IMR-90 (cell line): ENCODE measurements around the gene DGKB. TPM values are rescaled to one million over a fixed set of nuclear protein-coding genes. Genes with fewer than 3 reads are reported as not detected.

Experiments used
- ATAC-seq: fragments of 200-7000 bp; cut with Tn5 transposase; 2 replicates; pipeline ENCODE4 v1.9.1; 2020; ENCODE audit warnings: low read depth, mild to moderate bottlenecking, moderate library complexity
- BruUV-seq: library from RNA; stranded (reverse); fragments of 400-500 nt; replicated peaks from 2 replicates; lab custom pipeline; 2021; lab: Mats Ljungman, UMichigan
- CTCF ChIA-PET: fragments of 300-600 bp; formaldehyde crosslinking; extraction: SDS; loops from one replicate; lab custom pipeline; 2021; ENCODE audit warnings: antibody characterized with exemption; lab: Yijun Ruan, JAX
- POLR2A ChIA-PET: fragments of 300-600 bp; sonication (Branson Sonifier 250); formaldehyde crosslinking; loops from one replicate; lab custom pipeline; 2022; ENCODE audit warnings: antibody characterized with exemption; ENCODE audit not compliant: unreplicated experiment; lab: Charles Lee
- DNase-seq: peaks from one replicate; pipeline ENCODE4 v3.0.0; 2013
- H2AFZ ChIP-seq: replicated peaks from 2 replicates; pipeline ENCODE3; 2013; ENCODE audit warnings: low read length, mild to moderate bottlenecking; ENCODE audit not compliant: poor library complexity
- H2AK5ac ChIP-seq: 2 replicates; pipeline ENCODE4 v1.6.1; 2013; ENCODE audit warnings: low read depth, low read length, inconsistent platforms
- H2AK9ac ChIP-seq: replicated peaks from 2 replicates; pipeline ENCODE3; 2013; ENCODE audit warnings: mild to moderate bottlenecking, low read depth, low read length, moderate library complexity; ENCODE audit not compliant: poor library complexity
- H2BK120ac ChIP-seq: 2 replicates; pipeline ENCODE4 v1.6.1; 2013; ENCODE audit warnings: low read depth, low read length, inconsistent platforms
- H2BK15ac ChIP-seq: 3 replicates; pipeline ENCODE4 v1.6.1; 2013; ENCODE audit warnings: low read depth, low read length, inconsistent platforms
- H2BK20ac ChIP-seq: 2 replicates; pipeline ENCODE4 v1.6.1; 2013; ENCODE audit warnings: low read depth, mild to moderate bottlenecking, inconsistent platforms, low read length, moderate library complexity
- H2BK5ac ChIP-seq: 2 replicates; pipeline ENCODE4 v1.6.1; 2013; ENCODE audit warnings: mild to moderate bottlenecking, low read depth, low read length, inconsistent platforms; ENCODE audit not compliant: poor library complexity, severe bottlenecking
- H3K14ac ChIP-seq: replicated peaks from 2 replicates; pipeline ENCODE4 v1.6.1; 2013; ENCODE audit warnings: low read depth, low read length, inconsistent platforms
- H3K18ac ChIP-seq: 2 replicates; pipeline ENCODE4 v1.6.1; 2013; ENCODE audit warnings: low read depth, low read length, control low read depth
- H3K23ac ChIP-seq: 2 replicates; pipeline ENCODE4 v1.6.1; 2013; ENCODE audit warnings: low read depth, low read length, inconsistent platforms
- H3K27ac ChIP-seq: 2 replicates; pipeline ENCODE4 v1.5.1; 2013; ENCODE audit warnings: mild to moderate bottlenecking, control low read depth, low read length; ENCODE audit not compliant: insufficient read depth
- H3K27me3 ChIP-seq: 2 replicates; pipeline ENCODE4 v1.6.1; 2013; ENCODE audit warnings: low read length; ENCODE audit not compliant: control insufficient read depth, insufficient read depth
- H3K36me3 ChIP-seq: 2 replicates; pipeline ENCODE4 v1.6.1; 2013; ENCODE audit warnings: low read length, mixed read lengths; ENCODE audit not compliant: control insufficient read depth, insufficient read depth
- H3K4ac ChIP-seq: 2 replicates; pipeline ENCODE4 v1.6.1; 2013; ENCODE audit warnings: low read depth, low read length, inconsistent platforms
- H3K4me1 ChIP-seq: 2 replicates; pipeline ENCODE4 v1.6.1; 2013; ENCODE audit warnings: low read length, mixed read lengths; ENCODE audit not compliant: control insufficient read depth, insufficient read depth
- H3K4me2 ChIP-seq: 2 replicates; pipeline ENCODE4 v1.6.1; 2013; ENCODE audit warnings: low read depth, mild to moderate bottlenecking, control low read depth, low read length, moderate library complexity
- H3K4me3 ChIP-seq: 2 replicates; pipeline ENCODE4 v1.5.1; 2013; ENCODE audit warnings: low read depth, mild to moderate bottlenecking, control low read depth, low read length, moderate library complexity; ENCODE audit not compliant: insufficient read depth
- H3K56ac ChIP-seq: 2 replicates; pipeline ENCODE4 v1.6.1; 2013; ENCODE audit warnings: low read length, inconsistent platforms; ENCODE audit not compliant: insufficient read depth; ENCODE audit errors: extremely low read depth
- H3K79me1 ChIP-seq, 2 experiments: 2 replicates each; pipeline ENCODE4 v1.6.1; 2013; ENCODE audit warnings: low read length in 2 of 2, inconsistent platforms in 1 of 2, low read depth in 1 of 2
- H3K9ac ChIP-seq: 2 replicates; pipeline ENCODE4 v1.6.1; 2013; ENCODE audit warnings: low read depth, low read length, control low read depth
- H3K9me1 ChIP-seq: 2 replicates; pipeline ENCODE4 v1.6.1; 2013; ENCODE audit warnings: low read length, inconsistent platforms; ENCODE audit not compliant: insufficient read depth
- H3K9me3 ChIP-seq: 2 replicates; pipeline ENCODE4 v1.6.1; 2013; ENCODE audit warnings: low read length; ENCODE audit not compliant: control insufficient read depth, insufficient read depth
- H4K20me1 ChIP-seq: 2 replicates; pipeline ENCODE4 v1.6.1; 2013; ENCODE audit warnings: low read length, inconsistent platforms; ENCODE audit not compliant: insufficient read depth
- H4K5ac ChIP-seq: 2 replicates; pipeline ENCODE4 v1.6.1; 2013; ENCODE audit warnings: mild to moderate bottlenecking, low read depth, low read length, control low read depth
- H4K8ac ChIP-seq, 2 experiments: 2 replicates each; pipeline ENCODE4 v1.6.1; 2013; ENCODE audit warnings: low read depth in 2 of 2, low read length in 2 of 2, control low read depth in 1 of 2, inconsistent platforms in 1 of 2
- H4K91ac ChIP-seq: 2 replicates; pipeline ENCODE4 v1.6.1; 2013; ENCODE audit warnings: low read depth, low read length, inconsistent platforms; ENCODE audit not compliant: insufficient read depth
- CEBPB ChIP-seq: IDR thresholded peaks from 2 replicates; pipeline ENCODE4 v1.6.1; 2012; ENCODE audit warnings: low read depth, low read length, improper control_type of control experiment
- MAFK ChIP-seq: IDR thresholded peaks from 2 replicates; pipeline ENCODE4 v1.6.1; 2012; ENCODE audit warnings: low read depth, low read length, improper control_type of control experiment
- POLR2A ChIP-seq: IDR thresholded peaks from 2 replicates; pipeline ENCODE4 v1.6.1; 2012; ENCODE audit warnings: mild to moderate bottlenecking, low read depth, low read length
- WGBS, 2 experiments: methylation state at CpG; one replicate each; pipeline versions ENCODE4 v1.1.5 to v1.1.7; 2013; ENCODE audit warnings: missing lambda C conversion rate in 2 of 2; ENCODE audit not compliant: insufficient read length in 1 of 2; ENCODE audit errors: extremely low coverage in 2 of 2; 5-methylcytosine and 5-hydroxymethylcytosine counted together
- dilution Hi-C: fragments of 300-500 bp; cut with HindIII; formaldehyde crosslinking; loops from one replicate; pipeline ENCODE4 v1.14.3; 2018; ENCODE audit warnings: low sequenced_read_pairs; ENCODE audit not compliant: unreplicated experiment
- in situ Hi-C: fragments of 300-500 bp; cut with MboI; formaldehyde crosslinking; loops from 3 replicates; pipeline ENCODE4 v1.14.3; 2019; ENCODE audit warnings: low sequenced_read_pairs, inconsistent platforms, mixed read lengths
- intact Hi-C: fragments of 100-400 bp; cut with micrococcal nuclease; formaldehyde crosslinking; loops from 2 replicates; pipeline ENCODE4 v1.10.0; 2022
- polyA plus RNA-seq, 3 experiments: library from polyadenylated mRNA; depleted of rRNA; stranded (reverse); fragments of >200 nt; gene quantifications; 2 replicates each; pipeline ENCODE4 v1.2.3, GENCODE V29; 2012; ENCODE audit warnings: low replicate concordance in 1 of 3
- total RNA-seq: library from RNA; depleted of rRNA; stranded (reverse); fragments of >200 nt; gene quantifications from 2 replicates; pipeline ENCODE4 v1.2.3, GENCODE V29; 2012
- TF ChIP-seq, protein P1 (sequence below): fragments of 150-350 bp; IDR thresholded peaks from 2 replicates; pipeline ENCODE4 v1.6.1; 2017; ENCODE audit warnings: mild to moderate bottlenecking, antibody characterized with exemption, low read length, low read depth

DGKB gene
- total and polyA plus RNA-seq, 2 of the 4 experiments (the other 2 are of a cell fraction) = not detected

DNA sequence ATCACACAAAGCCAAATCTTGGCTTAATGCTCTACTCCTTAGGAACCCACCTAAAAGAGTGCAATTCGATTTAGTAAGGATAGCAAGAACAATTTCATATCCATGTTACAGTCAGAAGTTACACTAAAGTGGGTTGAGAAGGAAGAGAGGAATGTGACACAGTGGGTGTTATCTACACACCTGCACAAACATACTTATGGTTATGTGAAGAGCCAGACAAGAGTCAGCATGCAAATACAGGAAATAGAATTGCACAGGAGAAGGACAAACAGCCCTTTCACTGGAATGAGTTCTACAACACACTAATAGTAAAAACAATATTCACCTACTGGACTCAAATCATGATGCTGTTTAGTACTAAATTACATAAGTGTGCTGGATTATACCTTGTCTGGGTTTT, 262.8 kb downstream of the DGKB start:
- Histone ChIP-seq H4K20me1 (no peaks in the 10 kb centered on the region), H4K5ac (no peak overlapping the region), H3K23ac (no peak overlapping the region), H2BK5ac (no peak overlapping the region), H2AK5ac (no peak overlapping the region), H3K4me1 (no peaks in the 10 kb centered on the region), H2BK120ac (no peak overlapping the region), H3K4me3 (no peak overlapping the region), H3K9me1 (no peaks in the 10 kb centered on the region), H2BK20ac (no peak overlapping the region), H2BK15ac (no peak overlapping the region), H3K56ac (no peak overlapping the region), H3K9me3 (no peaks in the 10 kb centered on the region), H3K4me2 (no peak overlapping the region), H4K8ac (no peak overlapping the region), H2AFZ (no peak overlapping the region), H4K91ac (no peak overlapping the region), H3K18ac (no peak overlapping the region), H2AK9ac (no peak overlapping the region), H3K36me3 (no peaks in the 10 kb centered on the region), H3K14ac (no peak overlapping the region), H3K27me3 (no peaks in the 10 kb centered on the region), H3K79me1 (no peaks in the 10 kb centered on the region), H3K9ac (no peak overlapping the region), H3K27ac (no peak overlapping the region), H3K4ac (no peak overlapping the region)
- TF ChIP-seq MAFK (no peak), CEBPB (no peak), POLR2A (no peak)
- TF ChIP-seq, protein P1, sequence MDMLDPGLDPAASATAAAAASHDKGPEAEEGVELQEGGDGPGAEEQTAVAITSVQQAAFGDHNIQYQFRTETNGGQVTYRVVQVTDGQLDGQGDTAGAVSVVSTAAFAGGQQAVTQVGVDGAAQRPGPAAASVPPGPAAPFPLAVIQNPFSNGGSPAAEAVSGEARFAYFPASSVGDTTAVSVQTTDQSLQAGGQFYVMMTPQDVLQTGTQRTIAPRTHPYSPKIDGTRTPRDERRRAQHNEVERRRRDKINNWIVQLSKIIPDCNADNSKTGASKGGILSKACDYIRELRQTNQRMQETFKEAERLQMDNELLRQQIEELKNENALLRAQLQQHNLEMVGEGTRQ = no peak
- in situ Hi-C loops = no loop called here
- ATAC-seq (no peak), DNase-seq (no peak)
- BruUV-seq = no TSS peak
- CTCF ChIA-PET = no interaction called here
- WGBS, 2 experiments = no CpG with 5 or more reads among the region's 1 CpG
- intact Hi-C loops = no loop called here
- POLR2A ChIA-PET = no interaction called here
- dilution Hi-C loops = no loop called here
